HepG2 (cell line): Measurements from ENCODE around the gene UPK1A. TPM values are rescaled to one million over a fixed set of nuclear protein-coding genes. Genes with fewer than 3 reads are reported as not detected.
A peak's percentile ranks its signal among the peaks of the same experiment; 100 is the strongest.

Source experiments
- ATAC-seq: fragments of 200-7000 bp; cut with Tn5 transposase; 3 replicates; pipeline ENCODE4 v1.9.1; 2020; ENCODE audit warnings: mild to moderate bottlenecking, moderate library complexity
- BruUV-seq: library from RNA; stranded (reverse); fragments of 400-500 nt; replicated peaks from 2 replicates; lab custom pipeline; 2021; lab: Mats Ljungman, UMichigan
- CTCF ChIA-PET: fragments of 300-600 bp; formaldehyde crosslinking; extraction: SDS; loops from one replicate; lab custom pipeline; 2021; ENCODE audit warnings: low total read pairs, inconsistent platforms, low intra/inter-chr PET ratio; lab: Yijun Ruan, JAX
- POLR2A ChIA-PET: fragments of 350-600 bp; sonication (Branson Sonifier 250); formaldehyde crosslinking; loops from one replicate; lab custom pipeline; 2020; ENCODE audit warnings: antibody characterized with exemption, inconsistent platforms; lab: Yijun Ruan, JAX
- DNase-seq: peaks from one replicate; pipeline ENCODE4 v3.0.0-alpha.2; 2015; ENCODE audit warnings: low spot score
- FAIRE-seq: peaks from 3 replicates; lab custom pipeline; 2011; peaks lifted over from hg19 to GRCh38; lab: Jason Lieb, UNC
- H2AFZ ChIP-seq: one replicate; pipeline ENCODE4 v1.6.1; 2011; ENCODE audit warnings: low read length, inconsistent platforms
- H3K27ac ChIP-seq: fragments of 300-600 bp; 3 replicates; pipeline ENCODE4 v1.8.0; 2011; ENCODE audit warnings: mixed run types, mild to moderate bottlenecking, mixed read lengths, low read length, inconsistent platforms; ENCODE audit not compliant: insufficient read depth; ENCODE audit errors: extremely low read length
- H3K27me3 ChIP-seq, 2 experiments: fragments of 200-600 bp in 1 of 2; 2 replicates in 1 of 2; 3 replicates in 1 of 2; pipeline versions ENCODE4 v1.6.0 to v1.8.0; 2011; ENCODE audit warnings: low read length in 2 of 2, mild to moderate bottlenecking in 2 of 2, moderate library complexity in 2 of 2, inconsistent platforms in 1 of 2; ENCODE audit not compliant: insufficient read depth in 2 of 2, control insufficient read depth in 1 of 2
- H3K36me3 ChIP-seq, 2 experiments: fragments of 200-600 bp in 1 of 2; replicated peaks in 1 of 2; 2 replicates in 1 of 2; 3 replicates in 1 of 2; pipeline versions ENCODE4 v1.5.1 to v1.8.0; 2011; ENCODE audit warnings: low read length in 2 of 2, inconsistent platforms in 1 of 2; ENCODE audit not compliant: insufficient read depth in 2 of 2, control insufficient read depth in 1 of 2
- H3K4me1 ChIP-seq: 2 replicates; pipeline ENCODE4 v1.5.1; 2012; ENCODE audit warnings: low read length, inconsistent platforms; ENCODE audit not compliant: insufficient read depth
- H3K4me2 ChIP-seq: 2 replicates; pipeline ENCODE4 v1.6.0; 2011; ENCODE audit warnings: low read depth, low read length, inconsistent platforms
- H3K4me3 ChIP-seq, 3 experiments: fragments of 200-600 bp in 1 of 3; sonication (generic), shearing (Covaris generic) in 1 of 3; replicated peaks in 1 of 3; 2 replicates each; pipeline ENCODE4 v1.5.1; 2011 to 2016; ENCODE audit warnings: low read length in 3 of 3, inconsistent platforms in 2 of 3, low read depth in 2 of 3, mild to moderate bottlenecking in 2 of 3, control low read depth in 1 of 3, mixed read lengths in 1 of 3; ENCODE audit not compliant: insufficient read depth in 1 of 3
- H3K79me2 ChIP-seq: one replicate; pipeline ENCODE4 v1.6.1; 2011; ENCODE audit warnings: low read length, inconsistent platforms; ENCODE audit not compliant: insufficient read depth
- H3K9ac ChIP-seq: 2 replicates; pipeline ENCODE4 v1.6.0; 2011; ENCODE audit warnings: mild to moderate bottlenecking, low read depth, low read length, inconsistent platforms; ENCODE audit not compliant: insufficient read depth
- H3K9me3 ChIP-seq: 2 replicates; pipeline ENCODE4 v1.5.1; 2012; ENCODE audit warnings: mild to moderate bottlenecking, low read length
- H4K20me1 ChIP-seq: 2 replicates; pipeline ENCODE4 v1.6.0; 2011; ENCODE audit warnings: inconsistent platforms, mild to moderate bottlenecking, low read length, moderate library complexity; ENCODE audit not compliant: insufficient read depth
- ELF4 ChIP-seq: sonication (generic); formaldehyde crosslinking; IDR thresholded peaks from 2 replicates; pipeline ENCODE4 v1.5.0; 2020; ENCODE audit warnings: missing genetic modification reagents, mild to moderate bottlenecking, moderate library complexity, borderline replicate concordance
- ISL2 ChIP-seq: sonication (generic); formaldehyde crosslinking; IDR thresholded peaks from 2 replicates; pipeline ENCODE4 v1.5.0; 2020; ENCODE audit warnings: missing genetic modification reagents
- JUND ChIP-seq: sonication (generic); formaldehyde crosslinking; IDR thresholded peaks from 2 replicates; pipeline ENCODE4 v1.8.0; 2022; ENCODE audit warnings: mild to moderate bottlenecking, missing genetic modification reagents
- KDM2A ChIP-seq: sonication (generic); formaldehyde crosslinking; IDR thresholded peaks from 2 replicates; pipeline ENCODE4 v1.4.0; 2020; ENCODE audit warnings: low read depth, missing genetic modification reagents, borderline replicate concordance
- MEIS1 ChIP-seq: sonication (generic); formaldehyde crosslinking; IDR thresholded peaks from 2 replicates; pipeline ENCODE4 v1.9.0; 2021; ENCODE audit warnings: mild to moderate bottlenecking, missing genetic modification reagents, moderate library complexity, borderline replicate concordance
- MTA3 ChIP-seq: sonication (generic); formaldehyde crosslinking; IDR thresholded peaks from 2 replicates; pipeline ENCODE4 v1.4.0; 2020; ENCODE audit warnings: missing genetic modification reagents
- MXI1 ChIP-seq: IDR thresholded peaks from 3 replicates; pipeline ENCODE4 v1.6.1; 2012; ENCODE audit warnings: low read depth, low read length, inconsistent platforms, borderline replicate concordance
- PAWR ChIP-seq: sonication (generic); formaldehyde crosslinking; IDR thresholded peaks from 2 replicates; pipeline ENCODE4 v1.4.0; 2020; ENCODE audit warnings: missing genetic modification reagents, mild to moderate bottlenecking, borderline replicate concordance
- PRDM4 ChIP-seq: sonication (generic); formaldehyde crosslinking; IDR thresholded peaks from 2 replicates; pipeline ENCODE4 v1.9.0; 2021; ENCODE audit warnings: missing genetic modification reagents, borderline replicate concordance
- RCOR2 ChIP-seq: IDR thresholded peaks from 2 replicates; pipeline ENCODE4 v1.6.1; 2016; ENCODE audit warnings: missing biosample characterization, missing genetic modification reagents
- TEAD3 ChIP-seq: optimal IDR thresholded peaks from 2 replicates; pipeline ENCODE3; 2016; ENCODE audit warnings: borderline replicate concordance
- ZNF251 ChIP-seq: sonication (generic); formaldehyde crosslinking; IDR thresholded peaks from 2 replicates; pipeline ENCODE4 v1.9.0; 2021; ENCODE audit warnings: mild to moderate bottlenecking, missing genetic modification reagents
- ZNF280D ChIP-seq: sonication (generic); formaldehyde crosslinking; IDR thresholded peaks from 2 replicates; pipeline ENCODE4 v1.5.1; 2020; ENCODE audit warnings: mild to moderate bottlenecking, missing genetic modification reagents
- ZNF432 ChIP-seq: sonication (generic); formaldehyde crosslinking; IDR thresholded peaks from 2 replicates; pipeline ENCODE4 v1.5.0; 2020; ENCODE audit warnings: missing genetic modification reagents, mild to moderate bottlenecking, borderline replicate concordance
- ZNF83 ChIP-seq: sonication (generic); formaldehyde crosslinking; IDR thresholded peaks from 2 replicates; pipeline ENCODE4 v1.4.0; 2020; ENCODE audit warnings: missing genetic modification reagents, mild to moderate bottlenecking, borderline replicate concordance
- ZSCAN25 ChIP-seq: sonication (generic); formaldehyde crosslinking; IDR thresholded peaks from 2 replicates; pipeline ENCODE4 v1.8.0; 2022; ENCODE audit warnings: mild to moderate bottlenecking, missing genetic modification reagents
- WGBS: methylation state at CpG from one replicate; pipeline ENCODE4 v1.1.6; 2017; ENCODE audit warnings: low lambda C conversion rate; 5-methylcytosine and 5-hydroxymethylcytosine counted together
- in situ Hi-C: cut with HindIII; loops from 2 replicates; pipeline ENCODE4 v1.10.0; 2017; ENCODE audit warnings: low pct_unique_long_range_greater_than_20kb; ENCODE audit not compliant: extremely low pct_ligation_motif_present
- intact Hi-C: fragments of 100-400 bp; cut with micrococcal nuclease; formaldehyde crosslinking; loops from one replicate; pipeline ENCODE4 v1.10.0; 2022; ENCODE audit not compliant: unreplicated experiment
- polyA plus RNA-seq, 8 experiments: library from polyadenylated mRNA; depleted of rRNA in 3 of 8; stranded (reverse) in 7 of 8; unstranded in 1 of 8; fragments of >200 nt; fragmentation: Illumina TruSeq in 4 of 8; extraction: Trizol in 4 of 8; gene quantifications; 2 replicates each; pipeline versions ENCODE4 v1.2.1 to v1.2.3, GENCODE V29; 2011 to 2016; ENCODE audit warnings: low read depth in 4 of 8, missing spikeins in 1 of 8, mixed read lengths in 1 of 8; ENCODE audit not compliant: insufficient read depth in 1 of 8
- total RNA-seq, 5 experiments: library from RNA; depleted of rRNA; stranded (reverse); fragments of >200 nt; fragmentation: Illumina TruSeq; extraction: Trizol; gene quantifications; 2 replicates each; pipeline ENCODE4 v1.2.3, GENCODE V29; 2016; ENCODE audit warnings: low read depth in 1 of 5

The UPK1A gene
- total and polyA plus RNA-seq, 2 of the 13 experiments (the other 11 are each of a cell fraction or from before 2014, with no cell fraction given), result 2.9 TPM; not detected in 1

- TF ChIP-seq ZNF251 (CRISPR knock-in tag), result no peak
- TF ChIP-seq, all 625 proteins: peak for 20
Observed at GRCh38 chr19:35671818-35672217, 5.5 kb downstream of the UPK1A start (continued).

GRCh38 chr19:35673121-35673804, 6.9 kb downstream of the UPK1A start:
- Histone ChIP-seq H2AFZ (peak overlapping the region; percentile 94), H3K9me3 (no peaks in the 10 kb centered on the region), H3K79me2 (no peaks in the 10 kb centered on the region), H3K27ac (no peak overlapping the region), H3K4me1 (peaks cover 41% of the 10 kb centered on the region), H3K4me2 (peak overlapping the region; percentile 88), H3K4me3 (peak overlapping the region; percentile 59 to 83 (median 62)), H3K27me3 (0 out of 5 replicates have a peak, but pooled peaks cover 0 to 4% of the 10 kb centered on the region in 2 experiments), H4K20me1 (no peaks in the 10 kb centered on the region), H3K36me3 (no peaks in the 10 kb centered on the region), H3K9ac (peak overlapping the region; percentile 41; the same call in 1 of the 2 replicates)
- FAIRE-seq, result no peak
- ATAC-seq, result peak; percentile 89
- BruUV-seq, result no TSS peak
- DNase-seq, result peak; percentile 24
- in situ Hi-C loops (no loop called here), intact Hi-C loops (no loop called here)
- ChIA-PET POLR2A (interaction anchor here (0.7 to 1.2 kb wide), 4 partner anchors 12 to 32 kb away, joined by 3 to 10 read pairs (median 4); no protein-coding TSS in a partner anchor), CTCF (no interaction called here)
- 2% methylated on average over 38 of the region's 39 CpGs for WGBS
- no peak for TF ChIP-seq ZNF83 (CRISPR knock-in tag)
- TF ChIP-seq JUND (CRISPR knock-in tag), result no peak
- no peak for TF ChIP-seq TEAD3 (CRISPR knock-in tag)
- no peak for TF ChIP-seq MTA3
- TF ChIP-seq ZNF432, result no peak
- no peak for TF ChIP-seq PRDM4 (CRISPR knock-in tag)
- peak; percentile 79; the same call in 1 of the 2 replicates for TF ChIP-seq ZSCAN25 (CRISPR knock-in tag)
- no peak for TF ChIP-seq ISL2 (CRISPR knock-in tag)
- TF ChIP-seq MXI1, result no peak
- TF ChIP-seq ELF4 (CRISPR knock-in tag), result no peak
- TF ChIP-seq MEIS1, result peak; percentile 36; the same call in 1 of the 2 replicates
- no peak for TF ChIP-seq ZNF280D
- TF ChIP-seq KDM2A (CRISPR knock-in tag), result no peak; the same call in 1 of the 2 replicates
- no peak for TF ChIP-seq RCOR2 (CRISPR knock-in tag)
- no peak for TF ChIP-seq PAWR (CRISPR knock-in tag)
